GM21381 (cell line): ENCODE measurements around the gene CYP17A1.
A peak's percentile ranks its signal among the peaks of the same experiment; 100 is the strongest.

Experiments
- ATAC-seq: cut with Tn5 transposase; IDR thresholded peaks from one replicate; pipeline ENCODE4 v1.9.1; 2021; ENCODE audit warnings: mild to moderate bottlenecking, moderate library complexity; ENCODE audit not compliant: unreplicated experiment

The CYP17A1 gene

DNA sequence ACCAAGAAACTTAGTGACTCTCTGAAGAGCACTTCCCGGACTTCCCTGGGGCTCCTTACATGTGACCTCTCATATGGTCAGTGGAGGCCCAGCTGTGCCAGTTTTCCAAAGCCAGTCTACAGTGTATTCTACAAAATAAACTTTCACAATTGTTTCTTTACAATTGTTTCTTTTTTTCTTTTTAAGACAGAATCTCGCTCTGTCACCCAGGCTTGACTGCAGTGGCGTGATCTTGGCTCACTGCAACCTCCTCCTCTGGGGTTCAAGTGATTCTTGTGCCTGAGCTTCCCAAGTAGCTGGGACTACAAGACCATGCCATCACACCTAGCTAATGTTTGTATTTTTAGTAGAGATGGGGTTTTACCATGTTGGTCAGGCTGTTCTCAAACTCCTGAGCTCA, 25.9 kb downstream of the CYP17A1 start:
- ATAC-seq = no peak

DNA sequence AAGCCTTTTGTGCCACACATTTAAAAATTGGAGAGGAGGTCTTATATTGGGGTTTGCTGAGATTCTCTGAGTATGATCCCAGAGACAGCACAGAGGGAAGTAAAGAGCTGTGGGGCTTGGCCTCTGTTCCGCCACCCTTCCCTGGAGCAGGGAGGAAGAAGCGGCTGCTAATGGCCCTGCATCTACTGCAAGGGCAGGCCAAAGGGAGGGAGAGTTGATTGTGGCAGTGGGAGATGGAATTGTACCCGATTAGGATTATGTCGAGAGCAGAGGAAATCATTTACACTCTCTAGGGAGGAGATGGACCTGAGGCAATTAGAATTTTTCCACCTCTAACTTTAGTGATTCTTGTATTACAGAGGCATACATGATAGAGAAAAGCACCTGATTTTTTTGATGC, 28.8 kb downstream of the CYP17A1 start:
- no peak for ATAC-seq

DNA sequence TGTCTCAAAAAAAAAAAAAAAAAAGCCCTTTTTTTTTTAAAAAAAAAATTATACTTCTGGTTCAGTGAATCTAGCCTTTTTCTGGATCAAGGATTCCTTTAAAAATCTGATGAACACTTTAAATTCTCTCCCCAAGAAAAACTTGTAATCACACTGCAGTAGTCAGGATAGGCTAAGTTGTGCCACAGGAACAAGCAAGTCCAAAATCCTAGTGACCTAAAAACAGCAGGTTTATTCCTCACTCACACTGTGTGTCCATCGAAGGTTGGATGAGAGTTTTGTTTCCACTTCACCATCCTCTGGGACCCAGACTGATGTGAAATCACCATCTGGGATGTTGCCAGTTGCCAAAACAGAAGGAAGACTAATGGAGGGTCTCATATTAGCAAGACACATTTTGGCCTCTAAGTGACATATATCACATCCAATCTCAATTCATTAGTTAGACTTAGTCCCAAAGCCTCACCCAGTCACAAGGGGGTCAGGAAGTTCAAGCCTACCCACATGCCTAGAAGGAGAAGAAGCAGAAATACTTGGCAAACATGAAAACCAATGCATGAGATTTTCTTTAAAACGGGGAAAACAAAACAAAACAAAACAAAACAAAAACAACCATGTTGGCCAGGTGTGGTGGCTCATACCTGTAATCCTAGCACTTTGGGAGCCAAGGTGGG, 32.7 kb downstream of the CYP17A1 start:
- ATAC-seq = no peak

DNA sequence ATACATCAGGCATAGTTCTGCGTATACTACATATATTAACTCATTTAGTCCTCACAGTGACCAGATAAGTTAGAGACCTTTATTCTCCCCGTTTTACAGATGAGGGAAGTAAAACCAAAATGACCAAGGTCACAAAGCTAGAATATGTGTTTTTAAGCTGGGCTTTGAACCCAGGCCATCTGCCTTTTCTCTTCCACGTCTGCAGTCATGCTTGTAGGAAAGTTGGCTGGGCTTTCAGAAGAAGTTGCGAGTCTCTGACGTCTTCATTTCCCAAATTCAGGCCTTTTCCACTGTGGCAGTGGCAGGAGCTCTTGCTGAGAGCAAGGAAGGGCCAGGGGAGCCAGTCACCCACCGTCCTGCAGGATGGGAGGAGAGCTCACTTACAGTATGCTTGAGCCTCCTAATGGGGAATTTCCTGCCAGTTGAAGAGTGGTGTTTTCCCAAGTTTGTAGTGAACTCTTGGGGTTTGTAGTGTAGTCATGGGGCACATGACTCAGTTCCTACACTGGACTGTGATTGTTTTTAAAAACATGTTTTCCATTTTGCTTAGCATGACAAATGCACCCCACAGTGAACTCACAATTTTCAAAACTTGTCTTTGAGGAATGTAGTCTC, 34.2 kb downstream of the CYP17A1 start:
- ATAC-seq = no peak

DNA sequence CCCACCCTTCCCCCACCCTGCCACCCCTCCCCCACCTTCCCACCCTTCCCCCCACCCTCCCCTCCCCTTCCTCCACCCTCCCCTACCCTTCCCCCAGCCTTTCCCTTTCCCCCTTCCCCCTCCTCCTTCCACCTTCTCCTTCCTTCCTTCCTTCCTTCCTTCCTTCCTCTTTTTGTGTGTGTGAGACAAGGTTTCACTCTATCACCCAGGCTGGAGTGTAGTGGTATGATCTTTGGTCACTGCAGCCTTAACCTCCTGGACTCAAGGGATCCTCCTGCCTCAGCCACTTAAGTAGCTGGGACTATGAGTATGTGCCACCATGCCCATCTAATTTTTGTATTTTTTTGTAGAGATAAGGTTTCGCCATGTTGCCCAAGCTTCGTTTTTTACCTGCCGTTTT, 35.2 kb downstream of the CYP17A1 start:
- no peak for ATAC-seq

DNA sequence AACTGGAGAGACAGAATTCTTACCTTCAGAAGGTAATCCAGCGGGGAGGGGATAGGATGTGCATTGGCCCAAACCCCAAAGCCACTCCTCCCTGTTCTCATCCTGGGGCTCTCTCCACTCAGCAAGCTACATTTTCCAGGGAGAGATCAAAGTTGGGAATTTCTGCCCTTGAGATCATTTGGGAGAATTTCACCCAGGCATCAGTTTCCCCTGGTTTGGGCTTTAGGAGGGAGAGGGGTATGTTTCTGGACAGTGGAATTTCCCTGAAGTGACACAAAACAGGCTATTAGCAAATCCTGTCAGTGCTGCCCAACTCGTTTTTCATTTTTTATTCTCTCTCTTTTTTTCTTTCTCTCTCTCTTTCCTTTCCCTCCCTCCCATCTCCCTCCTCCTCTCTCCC, 35.7 kb downstream of the CYP17A1 start:
- no peak for ATAC-seq

DNA sequence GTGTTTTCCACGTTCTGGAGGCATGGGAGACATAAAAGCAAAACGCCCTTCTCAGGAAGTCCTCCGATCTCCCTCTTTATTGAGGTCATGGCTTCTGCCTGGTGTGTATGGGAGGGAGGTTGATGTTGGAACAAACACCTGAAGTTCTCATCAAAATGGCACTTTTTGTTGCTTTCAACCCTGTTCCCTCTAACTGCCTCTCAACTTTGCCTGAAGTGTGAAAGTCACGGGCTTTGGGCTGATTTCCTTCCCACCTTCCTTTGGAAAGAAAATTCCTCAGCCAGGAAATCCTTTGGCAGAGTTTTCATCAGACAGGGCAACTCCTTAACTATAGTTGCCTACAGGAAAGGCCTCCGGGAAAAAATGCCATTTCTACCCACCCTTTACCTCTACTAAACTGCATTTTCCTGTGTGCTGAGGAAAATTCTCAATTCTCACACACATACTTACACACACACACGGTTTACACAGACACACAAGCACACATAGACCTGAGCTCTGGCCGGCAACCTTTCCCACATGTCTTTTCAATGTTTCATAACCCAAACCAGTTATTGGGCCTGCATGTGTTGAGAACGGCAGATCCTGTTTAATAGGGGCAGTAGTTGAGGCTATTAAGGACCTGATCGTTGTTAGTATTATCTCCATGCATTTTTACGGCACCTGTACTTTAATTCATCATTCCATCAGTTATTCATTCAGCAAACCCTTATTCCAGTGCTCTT, 36.4 kb downstream of the CYP17A1 start:
- no peak for ATAC-seq

DNA sequence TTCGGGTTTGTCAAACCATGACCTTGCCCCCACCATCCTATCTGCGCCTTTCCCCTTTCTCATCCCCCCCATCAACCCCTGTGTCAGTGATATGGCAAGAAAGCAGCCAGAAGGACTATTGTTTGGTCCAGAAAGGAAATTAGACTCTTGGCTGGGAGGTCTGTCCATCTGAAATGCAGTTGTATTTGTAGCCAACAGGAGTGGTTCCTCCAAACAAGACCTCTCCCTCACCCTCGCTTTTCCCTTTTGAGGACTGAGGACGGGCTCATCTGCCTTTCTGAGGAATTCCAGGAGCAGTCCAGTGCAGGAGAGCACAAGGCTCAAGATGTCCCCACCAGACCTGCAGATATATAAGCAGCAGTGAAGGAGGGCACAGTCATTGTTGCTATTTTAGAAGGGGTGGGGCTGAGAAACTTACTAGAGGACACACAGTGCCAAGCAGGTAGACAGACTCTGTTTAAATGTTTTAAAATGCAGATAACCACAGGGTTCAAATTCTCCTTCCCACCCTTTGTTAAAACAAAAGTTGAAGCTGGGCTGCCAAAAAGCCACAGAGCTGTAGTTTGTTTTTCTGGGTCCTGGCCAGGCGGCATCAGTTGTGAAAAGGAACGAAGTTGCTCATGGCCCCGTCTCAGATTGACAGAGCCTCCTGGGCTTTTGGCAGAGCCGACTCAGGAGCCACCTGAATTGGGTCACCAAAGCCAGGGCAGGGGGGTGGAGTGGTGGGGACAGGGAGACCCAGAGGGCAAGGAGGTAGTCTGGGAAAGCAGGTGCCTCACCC, 37.3 kb downstream of the CYP17A1 start:
- no peak for ATAC-seq

DNA sequence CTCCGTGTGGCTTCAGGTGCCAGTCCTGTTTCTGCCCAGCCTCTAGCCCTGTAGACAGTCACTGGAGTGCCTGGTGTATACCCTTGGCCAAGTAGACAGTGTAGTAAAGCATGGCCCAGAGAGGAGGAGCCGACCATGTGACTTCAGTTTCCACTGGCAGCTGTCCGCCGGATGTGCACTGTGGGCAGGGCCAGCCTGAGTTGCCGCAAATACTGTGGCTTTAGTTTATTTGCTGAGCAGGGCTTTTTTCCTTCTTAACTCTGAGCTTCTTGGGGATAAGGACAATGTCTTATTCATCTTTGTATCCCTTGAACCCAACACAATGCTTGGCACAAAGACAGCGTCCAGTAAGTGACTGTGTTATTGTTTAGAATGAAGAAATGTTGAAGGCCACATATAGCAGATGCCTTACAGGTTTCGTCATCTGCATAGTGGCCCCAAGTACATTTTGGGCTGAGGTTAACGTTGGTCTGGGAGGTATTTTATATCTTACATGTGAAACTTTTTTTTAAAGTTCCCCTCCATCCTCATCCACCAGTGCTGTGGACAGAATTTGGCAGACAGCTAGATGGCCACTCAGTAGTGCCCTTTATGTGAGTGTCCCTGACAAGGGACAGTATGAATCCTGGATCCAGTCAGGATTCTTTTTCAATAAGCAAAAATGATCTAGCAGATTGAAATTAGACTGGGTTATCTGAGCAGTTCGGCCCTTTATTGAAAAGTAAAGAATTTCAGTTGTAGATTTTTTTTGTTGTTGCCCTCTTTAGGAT, 40.6 kb downstream of the CYP17A1 start:
- ATAC-seq = peak; percentile 97

DNA sequence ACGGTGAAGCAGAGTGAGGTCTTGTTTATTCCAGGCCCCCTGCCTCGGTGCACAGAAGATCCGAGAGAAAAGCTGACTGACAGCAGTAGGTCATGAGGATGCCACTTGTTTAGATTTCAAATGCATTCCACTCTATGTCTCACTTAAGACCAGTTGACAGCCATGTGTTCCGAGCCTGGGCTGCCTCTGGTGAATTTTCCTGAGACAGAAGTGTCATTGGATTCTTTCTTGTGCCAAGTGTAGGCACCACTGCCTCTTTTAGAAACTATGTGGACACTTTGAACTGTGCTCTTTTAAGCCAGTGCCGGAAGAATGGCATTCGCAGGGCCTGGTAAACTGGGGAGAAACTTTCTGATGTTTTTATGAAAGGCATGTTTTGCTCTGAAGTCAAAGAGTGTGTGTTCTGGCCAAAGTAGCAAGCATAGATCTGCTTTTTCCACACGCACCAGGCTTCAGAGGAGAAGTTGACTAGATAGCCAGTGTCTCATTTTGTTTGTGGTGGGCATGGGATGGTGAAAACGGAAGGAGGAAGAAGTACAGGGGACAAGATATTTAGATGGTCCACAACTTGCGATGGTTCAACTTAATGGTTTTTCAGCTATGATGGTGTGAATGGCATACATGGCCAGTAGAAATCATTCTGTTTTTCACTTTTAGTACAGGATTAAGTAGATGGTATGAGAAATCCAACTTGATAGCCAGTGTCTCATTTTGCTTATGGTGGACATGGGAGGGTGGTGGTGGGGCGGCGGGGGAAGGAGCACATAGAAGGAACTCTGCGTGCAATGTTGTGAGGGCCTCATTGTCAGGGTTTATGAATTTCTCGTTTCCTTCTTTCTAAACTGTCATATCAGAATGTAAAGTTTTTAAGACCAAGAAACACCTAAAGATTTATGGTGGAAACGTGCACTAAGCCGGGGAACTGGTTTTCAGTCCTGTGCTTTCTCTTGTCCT, 41.5 kb downstream of the CYP17A1 start:
- ATAC-seq = peak; percentile 22

DNA sequence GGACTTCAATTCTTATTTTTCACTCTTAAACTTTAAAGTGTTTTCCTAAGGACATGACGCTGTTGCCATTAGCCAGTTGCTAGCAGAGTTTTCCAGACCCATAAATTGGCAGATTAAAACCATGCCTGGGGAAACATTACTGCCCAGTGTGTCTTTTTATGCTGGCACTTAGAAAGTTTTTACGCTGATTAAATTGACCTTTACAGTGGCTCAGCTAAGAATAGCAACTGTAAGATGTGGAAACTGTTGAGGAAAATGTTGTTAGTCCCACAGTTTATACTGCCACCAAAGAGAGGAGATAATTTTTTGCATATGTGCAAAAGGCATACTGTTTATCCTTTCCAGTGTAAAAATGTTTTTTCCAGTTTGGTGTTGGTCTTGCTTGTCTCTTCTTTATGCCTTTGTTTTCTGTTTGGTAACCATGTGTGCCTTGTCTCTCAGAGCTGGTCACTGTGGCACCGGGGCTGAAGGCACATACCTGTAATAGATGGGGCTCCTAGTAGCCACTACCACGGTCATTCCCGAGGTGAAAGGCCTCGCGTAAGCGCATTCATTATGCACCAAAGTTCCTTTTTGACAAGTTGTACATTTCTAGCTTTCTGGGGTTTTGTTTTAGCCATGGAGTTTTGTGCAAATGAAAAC, 45.3 kb downstream of the CYP17A1 start:
- ATAC-seq = no peak

DNA sequence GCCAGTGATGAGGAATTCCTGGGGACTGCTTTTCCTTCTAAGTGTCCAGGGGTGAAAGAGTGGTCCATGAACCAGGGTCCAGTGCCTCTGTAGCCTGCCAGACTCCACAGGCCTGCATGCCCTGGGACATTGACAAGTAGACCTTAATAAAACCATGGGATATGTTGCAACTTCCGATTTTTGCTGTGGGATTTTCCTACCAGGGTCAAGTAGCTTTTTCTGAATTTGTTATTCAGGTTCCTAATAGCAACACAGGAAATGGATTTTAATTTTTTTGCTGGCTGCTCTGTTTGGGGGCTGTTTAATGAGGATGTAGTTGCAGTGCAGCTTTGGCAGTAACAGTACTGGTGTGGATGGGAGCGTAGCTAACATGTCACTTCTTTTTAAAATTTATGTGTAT, 51.4 kb downstream of the CYP17A1 start:
- ATAC-seq = no peak

DNA sequence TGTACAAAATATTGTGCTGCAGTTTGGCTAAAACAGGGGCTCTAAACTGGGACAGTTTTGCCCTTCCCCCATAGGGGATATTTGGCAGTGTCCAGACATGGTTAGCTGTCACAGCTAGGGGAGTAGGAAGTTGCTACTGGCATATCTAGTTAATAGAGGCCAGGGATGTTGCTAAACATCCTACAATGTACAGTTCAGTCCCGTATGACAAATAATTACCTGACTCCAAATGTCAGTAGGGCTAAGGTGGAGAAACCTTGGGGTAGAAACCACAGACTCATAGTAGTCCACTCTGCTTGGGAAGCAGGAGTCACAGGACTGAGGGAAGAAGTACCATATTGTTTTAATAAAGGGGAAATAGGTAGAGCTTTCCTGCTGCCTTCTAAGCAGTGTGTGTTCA, 53.6 kb downstream of the CYP17A1 start:
- ATAC-seq = no peak

DNA sequence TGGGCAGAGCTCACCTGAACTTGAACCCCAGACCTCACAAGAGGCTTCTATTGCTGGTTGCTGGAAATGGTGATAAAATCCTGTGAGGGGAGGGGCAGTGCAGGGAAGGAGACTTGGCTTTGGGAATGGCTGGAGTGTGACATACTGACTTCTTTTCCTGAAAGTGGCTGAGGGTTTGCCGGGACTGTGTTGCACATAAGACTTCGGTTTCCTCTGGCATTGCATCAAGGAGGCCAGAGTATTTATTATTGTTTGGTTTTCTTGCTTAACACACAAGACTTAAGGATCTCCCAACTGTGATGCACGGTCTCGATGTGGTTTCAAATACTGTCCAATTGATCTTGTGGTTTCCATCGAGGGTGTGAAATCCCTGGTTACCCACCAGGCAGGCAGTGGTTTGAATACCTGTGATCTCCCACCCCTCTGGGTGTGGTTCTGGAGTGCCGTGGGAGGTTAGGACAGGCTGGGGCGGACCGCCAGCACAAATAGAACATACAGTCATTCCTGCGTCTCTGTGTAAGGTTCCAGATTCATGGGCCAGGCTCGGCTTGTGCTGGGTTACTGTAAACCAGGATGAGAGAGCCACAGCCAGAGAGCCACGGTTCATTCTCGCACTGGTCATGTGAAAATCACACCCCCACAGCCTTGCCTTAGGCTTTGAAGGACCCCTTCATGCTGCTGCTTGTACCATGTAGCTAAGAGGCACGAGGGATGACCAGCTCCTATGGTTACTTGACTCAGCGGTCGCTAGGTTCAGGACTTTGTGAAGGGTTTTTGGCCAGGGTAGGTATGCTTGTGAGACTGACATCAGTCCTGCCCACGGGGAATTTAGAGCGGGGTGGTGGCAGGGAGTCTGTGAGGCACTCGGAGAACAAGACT, 54.3 kb downstream of the CYP17A1 start:
- ATAC-seq = no peak

DNA sequence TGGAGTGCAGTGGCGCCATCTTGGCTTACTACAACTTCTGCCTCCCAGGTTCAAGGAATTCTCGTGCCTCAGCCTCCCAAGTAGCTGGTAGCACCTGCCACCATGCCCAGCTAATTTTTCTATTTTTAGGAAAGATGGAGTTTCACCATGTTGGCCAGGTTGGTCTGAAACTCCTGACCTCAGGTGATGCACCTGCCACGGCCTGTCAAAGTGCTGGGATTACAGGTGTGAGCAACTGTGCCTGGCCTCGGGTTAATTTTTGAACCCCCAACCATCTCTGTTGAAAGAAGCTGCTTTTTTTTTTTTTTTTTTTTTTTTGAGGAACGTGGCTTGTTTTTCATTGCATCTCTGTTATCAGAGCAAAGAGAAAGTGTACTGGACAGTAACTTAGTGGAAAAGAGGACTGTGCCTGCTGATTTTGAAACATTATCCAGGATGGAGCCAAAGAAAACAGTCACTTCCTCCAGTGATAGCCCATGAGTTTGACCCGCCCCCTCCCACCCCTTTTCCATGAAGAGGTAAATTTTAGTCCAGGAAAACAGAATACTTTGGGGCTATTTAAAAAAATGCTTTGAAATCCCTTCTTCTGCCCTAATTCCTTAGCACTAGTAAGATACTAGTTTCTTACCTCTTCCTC, 55.2 kb downstream of the CYP17A1 start:
- ATAC-seq = no peak

DNA sequence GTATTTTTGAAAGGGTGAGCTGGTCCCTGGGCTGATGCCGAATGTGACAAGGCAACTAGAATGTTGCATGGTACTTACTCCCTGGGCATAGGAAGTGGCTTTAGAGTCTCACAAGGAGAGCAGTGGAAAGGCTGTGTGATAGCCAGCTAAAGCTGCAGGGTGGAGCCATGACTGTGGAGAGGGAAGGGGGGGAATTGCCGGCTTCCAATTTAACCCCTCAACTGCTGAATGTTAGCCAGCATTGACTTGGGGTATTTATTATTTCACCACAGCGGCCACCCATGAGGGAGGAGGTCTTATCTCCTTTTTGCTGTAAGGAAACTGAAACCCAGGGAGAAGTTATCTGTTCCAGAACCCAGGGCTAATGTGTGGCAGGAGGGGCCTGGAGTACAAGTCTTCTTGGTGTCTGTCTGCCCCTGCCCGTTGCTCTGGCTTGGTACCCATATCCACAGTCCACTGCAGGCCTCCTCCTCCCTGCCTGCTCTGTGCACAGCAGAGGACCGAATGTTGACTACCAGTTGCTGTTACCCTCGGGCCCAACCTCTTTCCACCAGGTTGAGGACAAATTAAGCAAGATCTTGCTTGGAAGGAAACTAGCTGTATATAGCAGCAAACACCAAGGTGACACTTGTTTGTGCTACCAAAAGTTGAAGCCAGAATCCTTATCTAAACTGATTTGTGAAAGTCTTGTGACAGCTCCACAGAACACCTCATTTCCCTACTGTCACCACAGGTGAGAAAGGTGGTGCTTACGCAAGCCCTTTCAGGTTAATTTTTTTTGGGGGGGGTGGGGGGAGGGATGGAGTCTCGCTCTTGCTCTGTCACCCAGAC, 55.9 kb downstream of the CYP17A1 start:
- ATAC-seq = no peak
